Right lobe of liver (tissue), 6 donors: ENCODE measurements around the gene RSRC1. TPM values are rescaled to one million over a fixed set of nuclear protein-coding genes. Genes with fewer than 3 reads are reported as not detected.

ENCODE experiments used
- ATAC-seq, 4 donors: fragments of 200-7000 bp; cut with Tn5 transposase; one replicate each; pipeline ENCODE4 v1.9.1; 2020; ENCODE audit warnings: mild to moderate bottlenecking in 4 of 4, moderate library complexity in 4 of 4
- DNase-seq, 3 donors: peaks; one replicate each; pipeline ENCODE4 v3.0.0-alpha.2; 2020
- H3K27ac ChIP-seq, 3 donors: fragments of 200-600 bp; one replicate each; pipeline ENCODE4 v1.8.0; 2022
- H3K27me3 ChIP-seq, 2 donors: fragments of 200-600 bp; one replicate each; pipeline ENCODE4 v1.8.0; 2022
- H3K36me3 ChIP-seq, 4 donors: fragments of 200-600 bp; sonication (generic) in 1 of 4; one replicate each; pipeline versions ENCODE4 v1.5.1 to v1.8.0; 2017 to 2022; ENCODE audit warnings: control low read depth in 1 of 4
- H3K4me1 ChIP-seq, 4 donors: fragments of 200-600 bp; sonication (generic) in 1 of 4; one replicate each; pipeline versions ENCODE4 v1.5.1 to v1.8.0; 2017 to 2022; ENCODE audit warnings: control low read depth in 1 of 4
- H3K4me3 ChIP-seq, 3 donors: fragments of 200-600 bp; one replicate each; pipeline ENCODE4 v1.8.0; 2022
- H3K9me3 ChIP-seq, 4 donors: fragments of 200-600 bp; sonication (generic) in 1 of 4; one replicate each; pipeline versions ENCODE4 v1.5.1 to v1.8.0; 2017 to 2022; ENCODE audit warnings: control low read depth in 1 of 4
- CTCF ChIP-seq, 4 donors: fragments of 200-600 bp in 3 of 4; fragments of 450-650 bp in 1 of 4; IDR thresholded peaks; one replicate each; pipeline versions ENCODE4 v1.5.1 to v1.8.0; 2016 to 2022; ENCODE audit warnings: antibody characterized with exemption in 4 of 4, mild to moderate bottlenecking in 2 of 4
- POLR2A ChIP-seq: fragments of 450-650 bp; IDR thresholded peaks from one replicate; pipeline ENCODE4 v1.6.1; 2017; ENCODE audit warnings: antibody characterized with exemption, mild to moderate bottlenecking
- WGBS: methylation state at CpG from one replicate; pipeline ENCODE4 v1.1.6; 2018; ENCODE audit warnings: low coverage, low lambda C conversion rate; ENCODE audit not compliant: insufficient coverage; ENCODE audit errors: missing lambda C conversion rate; 5-methylcytosine and 5-hydroxymethylcytosine counted together
- intact Hi-C, 2 donors: fragments of 100-400 bp; cut with DNase I; formaldehyde crosslinking; loops; one replicate each; pipeline versions ENCODE4 v1.11.2 to v1.14.1; 2022
- total RNA-seq, 6 experiments: library from RNA; depleted of rRNA in 2 of 6; stranded (reverse); fragments of >200 nt in 2 of 6; fragmentation: NEBNext Ultra II Directional in 3 of 6; extraction: Animal tissue kit (Norgen Biotek cat#: 25700) in 3 of 6; gene quantifications; one replicate each; pipeline versions ENCODE4 v1.1.0 to v1.2.4, GENCODE V29; 2016 to 2023
- donor health status: DM: no; HTN: yes; CAD: no.
- donor health status: DM: no; HTN: no; CAD: no.
- donor health status: DM: no; HTN: no; CAD: no.
- donor health status: DM: no; HTN: yes; CAD: no.
- donor health status: DM: no; HTN: yes; CAD: no.

The RSRC1 gene
- total RNA-seq, 6 experiments from 2014 or later, result 10.8 to 22.1 (median 11.7) TPM

GRCh38 chr3:158434412-158435038 is 324.6 kb downstream of the RSRC1 start:
- Histone ChIP-seq H3K27ac (no peak overlapping the region), H3K36me3 (no peaks in the 10 kb centered on the region), H3K9me3 (no peaks in the 10 kb centered on the region), H3K27me3 (no peaks in the 10 kb centered on the region), H3K4me1 (no peaks in the 10 kb centered on the region), H3K4me3 (no peak overlapping the region)
- intact Hi-C loops, result no loop called here
- ATAC-seq (peak; percentile 96 to 99 (median 97)), DNase-seq (peak in 2 of 3 donors; percentile 31 to 61)
- no peak for TF ChIP-seq POLR2A
- peak; percentile 67 to 82 (median 78) for TF ChIP-seq CTCF (IDR thresholded peaks at IDR 0.05)
- 3% methylated on average over 4 of the region's 4 CpGs for WGBS

- H3K9me3 ChIP-seq, result no peaks in the 10 kb centered on the region
- DNase-seq, result no peak
- TF ChIP-seq POLR2A (no peak), CTCF (IDR thresholded peaks at IDR 0.05) (no peak)
- 83% methylated on average over 1 of the region's 1 CpG for WGBS
- H3K27me3 ChIP-seq, result no peaks in the 10 kb centered on the region
- H3K4me1 ChIP-seq, result no peaks in the 10 kb centered on the region
- no peak for ATAC-seq
- no peak overlapping the region for H3K4me3 ChIP-seq
- intact Hi-C loops, result loop anchor here in 1 of 2 donors (10.0 kb wide), 1 partner anchor 829 kb away; no protein-coding TSS in a partner anchor
- no peak overlapping the region for H3K27ac ChIP-seq
- no peaks in the 10 kb centered on the region for H3K36me3 ChIP-seq
These were observed 333.7 kb downstream of the RSRC1 start for GRCh38 chr3:158443632-158444031.

GRCh38 chr3:158447408-158447807 is 337.5 kb downstream of the RSRC1 start:
- Histone ChIP-seq H3K4me1 (no peaks in the 10 kb centered on the region), H3K27ac (no peak overlapping the region), H3K9me3 (no peaks in the 10 kb centered on the region), H3K36me3 (no peaks in the 10 kb centered on the region), H3K27me3 (no peaks in the 10 kb centered on the region), H3K4me3 (no peak overlapping the region)
- ATAC-seq (no peak), DNase-seq (no peak)
- TF ChIP-seq POLR2A (no peak), CTCF (IDR thresholded peaks at IDR 0.05) (no peak)
- intact Hi-C loops, result loop anchor here in 1 of 2 donors (10.0 kb wide), 1 partner anchor 833 kb away; no protein-coding TSS in a partner anchor

- Histone ChIP-seq H3K27me3 (no peaks in the 10 kb centered on the region), H3K27ac (no peak overlapping the region), H3K4me3 (no peak overlapping the region), H3K9me3 (no peaks in the 10 kb centered on the region), H3K4me1 (no peaks in the 10 kb centered on the region), H3K36me3 (no peaks in the 10 kb centered on the region)
- no peak for DNase-seq
- ATAC-seq, result no peak
- TF ChIP-seq POLR2A (no peak), CTCF (IDR thresholded peaks at IDR 0.05) (no peak)
- intact Hi-C loops, result no loop called here
- 73% methylated on average over 1 of the region's 1 CpG for WGBS
These were observed 341.6 kb downstream of the RSRC1 start for GRCh38 chr3:158451405-158452055.
